ENCODE measurements around the gene KLHL7.
"Not testable (repeated sequence)": the region's sequence is repeated elsewhere in the genome, so short reads cannot be mapped to it uniquely, and the experiment has no call there.

Gene KLHL7

DNA sequence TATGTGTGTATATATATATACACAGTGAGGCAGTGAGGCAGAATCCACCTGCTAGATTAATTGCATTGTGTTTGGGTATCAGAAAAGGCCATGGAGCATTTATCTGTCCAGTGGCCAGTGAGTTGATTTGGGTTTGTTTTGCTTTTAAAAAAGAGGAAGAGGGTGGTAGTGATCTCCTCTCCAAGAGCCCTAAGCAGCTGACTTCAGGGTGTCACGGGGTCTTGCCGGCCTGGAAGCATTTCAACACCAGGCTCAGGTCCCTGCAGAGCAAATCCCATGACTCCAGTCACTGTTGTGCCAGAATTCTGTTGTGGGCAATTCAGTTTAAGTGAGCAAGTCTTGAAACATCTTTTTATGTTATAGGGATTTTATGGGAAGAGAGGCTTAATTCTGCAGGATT is 110.4 kb downstream of the KLHL7 start:
- TF ChIP-seq, protein P1, sequence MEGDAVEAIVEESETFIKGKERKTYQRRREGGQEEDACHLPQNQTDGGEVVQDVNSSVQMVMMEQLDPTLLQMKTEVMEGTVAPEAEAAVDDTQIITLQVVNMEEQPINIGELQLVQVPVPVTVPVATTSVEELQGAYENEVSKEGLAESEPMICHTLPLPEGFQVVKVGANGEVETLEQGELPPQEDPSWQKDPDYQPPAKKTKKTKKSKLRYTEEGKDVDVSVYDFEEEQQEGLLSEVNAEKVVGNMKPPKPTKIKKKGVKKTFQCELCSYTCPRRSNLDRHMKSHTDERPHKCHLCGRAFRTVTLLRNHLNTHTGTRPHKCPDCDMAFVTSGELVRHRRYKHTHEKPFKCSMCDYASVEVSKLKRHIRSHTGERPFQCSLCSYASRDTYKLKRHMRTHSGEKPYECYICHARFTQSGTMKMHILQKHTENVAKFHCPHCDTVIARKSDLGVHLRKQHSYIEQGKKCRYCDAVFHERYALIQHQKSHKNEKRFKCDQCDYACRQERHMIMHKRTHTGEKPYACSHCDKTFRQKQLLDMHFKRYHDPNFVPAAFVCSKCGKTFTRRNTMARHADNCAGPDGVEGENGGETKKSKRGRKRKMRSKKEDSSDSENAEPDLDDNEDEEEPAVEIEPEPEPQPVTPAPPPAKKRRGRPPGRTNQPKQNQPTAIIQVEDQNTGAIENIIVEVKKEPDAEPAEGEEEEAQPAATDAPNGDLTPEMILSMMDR (IDR thresholded peaks at IDR 0.05; ENCODE audit: control insufficient read depth, insufficient read depth, low read depth, low read length, missing control alignments): no peak
- DNase-seq (ENCODE audit: low read depth): no peak
- H3K4me3 ChIP-seq (ENCODE audit: control insufficient read depth, low read depth, low read length): no peak overlapping the region

DNA sequence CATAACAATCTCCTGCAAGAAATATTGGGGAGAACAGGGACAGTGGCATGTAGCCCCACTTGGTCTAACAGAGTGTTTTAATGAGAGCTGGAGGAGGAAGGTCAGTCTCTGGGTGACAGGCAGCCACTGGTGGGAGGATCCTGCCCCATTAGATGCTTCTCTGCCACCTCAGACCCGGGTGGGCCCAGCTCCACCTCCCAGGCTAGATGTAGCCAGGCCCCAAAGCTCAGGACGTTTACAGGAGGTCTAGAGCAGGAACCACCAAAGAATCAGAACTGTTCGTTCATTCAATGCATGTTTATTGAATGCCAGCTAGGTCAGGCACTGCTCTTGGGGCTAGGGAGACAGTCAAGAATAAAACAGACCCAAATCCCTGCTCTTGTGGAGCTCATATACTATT is 112.6 kb downstream of the KLHL7 start:
- DNase-seq (ENCODE audit: low read depth): no peak
- H3K4me3 ChIP-seq (ENCODE audit: control insufficient read depth, low read depth, low read length): no peak overlapping the region
- TF ChIP-seq, protein P1 (IDR thresholded peaks at IDR 0.05; ENCODE audit: control insufficient read depth, insufficient read depth, low read depth, low read length, missing control alignments): no peak

DNA sequence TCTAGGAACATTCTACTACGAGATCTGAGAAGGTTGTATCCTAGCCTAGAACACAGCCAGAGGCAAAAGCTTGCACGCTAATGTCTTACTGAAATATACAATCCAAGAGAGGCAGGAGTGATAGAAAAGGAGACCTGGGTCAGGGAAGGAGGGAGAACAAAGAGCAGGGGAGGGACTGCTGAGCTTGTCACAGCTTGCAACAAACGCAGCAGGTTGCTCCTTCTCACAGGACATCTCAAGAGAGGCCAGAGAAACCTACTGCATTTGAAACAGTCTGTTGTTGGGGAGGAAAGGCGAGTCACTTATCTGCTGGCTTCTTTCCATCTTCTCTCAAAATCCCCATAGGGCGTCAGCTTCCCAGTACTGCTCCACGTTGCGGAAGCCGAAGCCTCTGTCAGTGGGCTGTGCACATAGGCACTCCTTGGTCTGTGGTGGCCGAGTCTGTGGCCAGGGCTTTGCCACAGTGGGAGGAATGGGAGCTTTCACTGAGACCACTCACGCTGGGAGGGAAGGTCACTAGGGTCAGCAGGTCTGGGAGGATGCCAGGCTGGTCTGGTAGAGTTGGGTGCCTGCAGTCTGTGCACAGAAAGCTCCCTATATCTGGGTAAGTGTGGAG is 115.2 kb downstream of the KLHL7 start:
- DNase-seq (ENCODE audit: low read depth): no peak
- TF ChIP-seq, protein P1 (IDR thresholded peaks at IDR 0.05; ENCODE audit: control insufficient read depth, insufficient read depth, low read depth, low read length, missing control alignments): no peak
- no peak overlapping the region for H3K4me3 ChIP-seq (ENCODE audit: control insufficient read depth, low read depth, low read length)

DNA sequence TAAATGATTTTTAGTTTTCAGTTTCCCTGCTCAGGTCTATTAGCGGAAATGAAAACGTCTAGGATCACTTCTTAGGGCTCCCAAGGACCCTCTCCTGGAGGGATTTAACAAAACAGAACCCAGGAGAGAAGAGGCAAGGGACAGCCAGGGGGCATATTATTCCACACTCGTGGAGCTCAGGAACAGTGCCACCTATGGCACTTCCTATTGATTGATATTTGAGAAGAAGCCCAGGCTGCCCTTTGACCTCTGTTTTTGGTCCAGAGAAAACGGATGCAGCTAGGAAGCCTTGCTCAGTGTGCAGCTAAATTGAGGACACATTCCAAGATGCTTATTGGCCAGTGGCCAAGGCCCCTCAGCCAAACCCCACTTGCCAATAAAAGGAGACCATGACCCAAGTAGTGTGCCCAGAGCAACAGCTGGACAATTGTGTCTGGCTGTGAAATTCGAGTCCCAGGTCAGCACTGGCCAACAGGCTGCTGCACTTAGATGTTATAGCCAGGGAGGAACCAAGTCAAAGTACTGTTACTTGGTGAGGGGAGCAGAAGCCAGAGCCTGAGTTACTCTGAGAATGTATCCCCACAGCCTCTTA is 117.0 kb downstream of the KLHL7 start:
- H3K4me3 ChIP-seq (ENCODE audit: control insufficient read depth, low read depth, low read length): no peak overlapping the region
- TF ChIP-seq, protein P1 (IDR thresholded peaks at IDR 0.05; ENCODE audit: control insufficient read depth, insufficient read depth, low read depth, low read length, missing control alignments): no peak
- DNase-seq (ENCODE audit: low read depth): no peak

DNA sequence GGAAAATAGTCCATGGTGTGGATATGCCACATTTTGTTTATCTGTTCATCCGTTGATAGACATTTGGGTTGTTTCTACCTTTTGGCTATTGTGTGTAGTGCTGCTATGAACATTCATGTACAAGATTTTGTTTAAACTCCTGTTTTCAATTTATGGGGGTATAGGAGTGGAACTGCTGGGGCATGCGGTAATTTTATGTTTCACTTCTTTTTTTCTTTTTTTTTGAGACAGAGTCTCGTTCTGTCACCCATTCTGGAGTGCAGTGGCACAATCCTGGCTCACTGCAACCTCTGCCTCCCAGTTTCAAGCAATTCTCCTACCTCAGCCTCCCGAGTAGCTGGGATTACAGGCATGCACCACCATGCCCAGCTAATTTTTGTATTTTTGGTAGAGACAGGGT is 118.8 kb downstream of the KLHL7 start:
- not testable (repeated sequence) for DNase-seq (ENCODE audit: low read depth); H3K4me3 ChIP-seq (ENCODE audit: control insufficient read depth, low read depth, low read length)

DNA sequence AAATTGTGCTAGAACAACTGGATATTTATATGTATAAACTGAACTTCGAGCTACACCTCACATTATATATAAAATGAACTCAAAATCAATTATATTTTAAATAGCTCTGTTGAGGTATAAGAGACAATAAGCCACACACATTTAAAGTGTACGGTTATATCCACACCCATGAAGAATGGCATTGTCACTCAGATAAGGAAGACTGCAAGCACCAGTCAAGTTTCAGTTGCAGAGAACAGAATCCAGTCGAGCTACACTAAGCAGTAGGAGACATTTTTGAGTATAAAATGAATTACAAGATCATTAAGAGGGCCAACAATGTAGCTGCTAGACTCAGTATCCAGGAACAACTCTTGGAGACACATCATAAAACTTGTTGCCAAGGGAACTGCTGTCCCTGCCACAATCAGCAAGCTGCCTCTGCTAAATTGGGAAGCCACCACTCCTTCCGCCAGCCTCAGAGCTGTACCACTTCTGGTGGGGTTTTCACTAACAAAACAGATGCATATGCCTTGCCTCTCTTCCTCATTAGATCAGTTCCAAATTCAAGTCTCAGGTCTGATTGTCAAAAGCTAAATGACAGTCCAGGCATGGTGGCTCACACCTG is 121.4 kb downstream of the KLHL7 start:
- TF ChIP-seq, protein P1 (IDR thresholded peaks at IDR 0.05; ENCODE audit: control insufficient read depth, insufficient read depth, low read depth, low read length, missing control alignments): no peak
- no peak overlapping the region for H3K4me3 ChIP-seq (ENCODE audit: control insufficient read depth, low read depth, low read length)
- DNase-seq (ENCODE audit: low read depth): no peak
